ENCODE results near the gene B4GALT5.
A peak's percentile ranks its signal among the peaks of the same experiment; 100 is the strongest.

Gene B4GALT5

DNA sequence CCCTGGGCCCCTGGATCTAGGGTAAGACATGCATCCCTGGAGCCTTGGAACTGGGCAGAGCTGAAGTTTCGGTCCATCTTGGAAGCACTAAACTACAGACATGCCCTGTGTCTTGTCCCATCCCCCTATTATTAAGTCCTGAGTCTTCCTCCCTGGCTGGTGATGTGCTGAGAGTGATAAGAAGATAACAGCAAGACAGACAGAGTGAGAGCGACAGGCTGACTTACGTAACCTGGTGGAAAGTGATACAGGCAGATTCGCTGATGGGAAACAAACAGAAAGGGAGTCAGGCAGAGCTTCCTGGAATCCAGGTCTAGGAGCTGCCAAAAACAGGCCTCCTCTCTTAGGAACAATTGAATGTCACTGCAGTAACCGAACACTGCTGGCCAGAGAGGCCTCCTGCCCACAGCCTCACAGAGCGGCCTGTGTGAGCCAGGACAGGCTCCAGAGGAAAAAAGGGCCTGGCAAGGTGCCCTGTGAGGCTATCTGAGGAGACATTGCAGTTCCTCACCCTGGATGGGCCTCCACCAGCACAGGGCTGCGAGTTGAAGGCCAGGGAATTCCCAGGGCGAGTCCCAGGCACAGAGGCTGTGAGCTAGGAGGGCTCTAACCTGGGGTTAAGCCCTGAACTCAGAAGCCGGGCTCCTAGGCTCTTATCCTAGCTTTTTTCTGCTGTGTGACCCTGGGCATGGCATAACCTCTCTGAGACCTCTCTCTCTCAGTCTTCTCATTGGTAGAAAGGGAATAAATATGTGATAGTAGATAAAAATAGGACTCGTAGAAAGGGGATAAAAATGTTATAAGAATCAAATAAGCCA, 34.2 kb upstream of the B4GALT5 start:
- peak; percentile 86 for DNase-seq (ENCODE audit: low read depth)
- no peak overlapping the region for H3K4me3 ChIP-seq (ENCODE audit: low read length)
- TF ChIP-seq, protein P1, sequence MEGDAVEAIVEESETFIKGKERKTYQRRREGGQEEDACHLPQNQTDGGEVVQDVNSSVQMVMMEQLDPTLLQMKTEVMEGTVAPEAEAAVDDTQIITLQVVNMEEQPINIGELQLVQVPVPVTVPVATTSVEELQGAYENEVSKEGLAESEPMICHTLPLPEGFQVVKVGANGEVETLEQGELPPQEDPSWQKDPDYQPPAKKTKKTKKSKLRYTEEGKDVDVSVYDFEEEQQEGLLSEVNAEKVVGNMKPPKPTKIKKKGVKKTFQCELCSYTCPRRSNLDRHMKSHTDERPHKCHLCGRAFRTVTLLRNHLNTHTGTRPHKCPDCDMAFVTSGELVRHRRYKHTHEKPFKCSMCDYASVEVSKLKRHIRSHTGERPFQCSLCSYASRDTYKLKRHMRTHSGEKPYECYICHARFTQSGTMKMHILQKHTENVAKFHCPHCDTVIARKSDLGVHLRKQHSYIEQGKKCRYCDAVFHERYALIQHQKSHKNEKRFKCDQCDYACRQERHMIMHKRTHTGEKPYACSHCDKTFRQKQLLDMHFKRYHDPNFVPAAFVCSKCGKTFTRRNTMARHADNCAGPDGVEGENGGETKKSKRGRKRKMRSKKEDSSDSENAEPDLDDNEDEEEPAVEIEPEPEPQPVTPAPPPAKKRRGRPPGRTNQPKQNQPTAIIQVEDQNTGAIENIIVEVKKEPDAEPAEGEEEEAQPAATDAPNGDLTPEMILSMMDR (conservative IDR thresholded peaks at IDR 0.05; ENCODE audit: low read length): no peak

DNA sequence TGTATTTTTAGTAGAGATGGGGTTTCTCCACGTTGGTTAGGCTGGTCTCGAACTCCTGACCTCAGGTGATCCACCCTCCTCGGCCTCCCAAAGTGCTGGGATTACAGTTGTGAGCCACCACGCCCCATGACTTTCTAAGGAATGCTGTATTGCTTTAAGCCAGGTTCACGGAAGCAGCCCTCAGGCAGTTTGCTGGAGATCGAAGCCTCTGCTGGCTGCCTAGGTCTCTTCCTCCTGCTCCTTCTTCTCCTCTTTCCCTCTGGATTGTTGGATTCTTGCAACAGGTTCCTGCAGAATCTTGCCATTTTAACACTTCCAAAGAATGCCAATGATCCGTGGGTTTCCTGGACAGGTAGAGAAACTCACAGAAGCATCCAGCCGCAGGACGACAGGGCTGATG, 29.3 kb upstream of the B4GALT5 start:
- no peak overlapping the region for H3K4me3 ChIP-seq (ENCODE audit: low read length)
- TF ChIP-seq, protein P1 (conservative IDR thresholded peaks at IDR 0.05; ENCODE audit: low read length): no peak
- no peak for DNase-seq (ENCODE audit: low read depth)

DNA sequence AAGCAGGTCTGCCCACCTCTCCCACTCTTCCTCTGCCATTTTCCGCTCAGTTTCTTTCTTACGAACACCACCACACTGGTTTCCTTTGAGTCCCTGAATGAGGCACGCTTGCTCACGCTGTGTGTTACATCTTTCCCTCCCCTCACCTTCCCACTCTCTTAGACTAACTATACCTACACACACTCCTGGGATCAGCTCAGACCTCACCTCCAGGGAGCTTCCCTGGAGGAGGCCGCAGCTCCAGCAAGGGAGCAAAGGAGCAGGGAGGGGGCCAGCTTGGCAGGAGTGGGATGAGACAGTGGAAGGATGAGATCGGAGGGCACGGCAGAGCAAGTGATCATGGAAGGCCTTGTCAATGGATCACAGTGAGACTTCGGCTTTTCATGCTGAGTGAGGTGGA, 28.3 kb upstream of the B4GALT5 start:
- no peak for DNase-seq (ENCODE audit: low read depth)
- TF ChIP-seq, protein P1 (conservative IDR thresholded peaks at IDR 0.05; ENCODE audit: low read length): no peak

DNA sequence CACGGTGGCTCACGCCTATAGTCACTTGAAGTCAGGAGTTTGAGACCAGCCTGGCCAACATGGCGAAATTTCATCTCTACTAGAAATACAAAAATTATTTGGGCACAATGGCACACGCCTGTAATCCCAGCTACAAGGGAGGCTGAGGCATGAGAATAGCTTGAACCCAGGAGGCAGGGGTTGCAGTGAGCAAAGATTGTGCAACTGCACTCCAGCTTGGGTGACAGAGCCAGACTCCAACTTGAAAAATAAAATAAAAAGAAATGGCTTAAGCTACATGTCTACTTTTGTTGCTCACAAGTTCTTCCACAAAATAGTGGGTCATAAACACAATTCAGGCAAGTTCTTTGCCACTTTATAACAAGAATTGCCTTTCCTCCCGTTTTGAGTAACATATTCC, 27.1 kb upstream of the B4GALT5 start:
- H3K4me3 ChIP-seq (ENCODE audit: low read length): no peak overlapping the region
- TF ChIP-seq, protein P1 (conservative IDR thresholded peaks at IDR 0.05; ENCODE audit: low read length): no peak
- no peak for DNase-seq (ENCODE audit: low read depth)

More for the DNA sequence above, 28.3 kb upstream of the B4GALT5 start:
- H3K4me3 ChIP-seq (ENCODE audit: low read length): no peak overlapping the region

DNA sequence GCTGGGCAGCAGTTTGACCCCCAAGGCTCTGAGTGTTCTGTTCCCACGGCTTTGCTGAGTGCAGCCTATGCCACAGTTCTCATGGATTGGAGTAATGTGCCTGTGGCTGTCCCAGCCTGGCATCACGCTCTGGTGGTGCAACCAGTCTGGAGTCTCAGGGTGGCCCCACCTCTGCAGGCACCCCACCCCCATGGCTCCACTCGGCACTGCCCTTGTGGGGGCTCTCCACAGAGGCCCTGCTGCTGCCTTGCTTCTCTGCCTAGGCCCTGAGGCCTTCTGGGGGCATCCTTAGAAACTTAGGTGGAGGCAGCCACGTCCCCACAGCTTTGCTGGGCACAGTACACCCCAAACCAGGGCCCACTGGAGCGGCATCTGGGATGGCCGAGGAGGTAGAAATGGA, 25.4 kb upstream of the B4GALT5 start:
- H3K4me3 ChIP-seq (ENCODE audit: low read length): no peak overlapping the region
- TF ChIP-seq, protein P1 (conservative IDR thresholded peaks at IDR 0.05; ENCODE audit: low read length): no peak
- DNase-seq (ENCODE audit: low read depth): no peak

DNA sequence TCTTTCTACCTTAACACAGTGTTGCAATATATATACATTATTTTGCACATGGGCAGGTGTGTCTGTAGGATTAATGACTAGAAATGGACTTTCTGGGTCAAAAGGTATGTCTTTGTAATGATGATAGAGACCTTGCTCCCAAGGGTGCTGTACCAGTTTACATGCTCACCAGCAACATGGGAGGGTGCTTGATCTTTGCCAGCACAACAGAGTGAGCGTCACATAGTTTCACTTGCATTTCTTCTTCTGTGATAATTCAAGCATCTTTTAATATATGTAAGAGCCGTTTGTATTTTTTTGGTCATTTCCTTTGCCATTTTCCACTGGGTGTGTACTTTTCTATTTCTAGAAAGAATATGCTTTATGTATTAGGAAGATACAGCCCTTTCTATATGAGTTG, 23.6 kb upstream of the B4GALT5 start:
- H3K4me3 ChIP-seq (ENCODE audit: low read length): no peak overlapping the region
- TF ChIP-seq, protein P1 (conservative IDR thresholded peaks at IDR 0.05; ENCODE audit: low read length): no peak
- no peak for DNase-seq (ENCODE audit: low read depth)

DNA sequence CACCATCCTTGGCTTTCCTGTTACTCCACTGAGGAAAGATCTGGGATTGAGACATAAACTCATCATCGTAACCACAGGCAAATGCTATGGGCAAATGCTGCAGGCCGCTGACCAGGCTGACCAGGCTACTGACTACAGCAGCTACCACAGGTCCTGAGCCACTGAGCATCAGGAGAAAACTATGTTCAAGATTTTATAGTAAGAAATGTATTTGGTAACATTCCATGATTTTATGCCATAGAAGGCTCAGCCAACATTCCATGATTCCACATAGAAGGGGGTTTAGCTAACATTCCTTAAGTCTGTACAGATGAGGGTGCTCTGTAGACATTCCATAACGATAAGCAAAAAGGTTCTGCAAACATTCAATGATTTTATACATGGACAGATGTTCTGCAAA, 16.1 kb upstream of the B4GALT5 start:
- peak; percentile 96 for DNase-seq (ENCODE audit: low read depth)
- H3K4me3 ChIP-seq (ENCODE audit: low read length): no peak overlapping the region
- TF ChIP-seq, protein P1 (conservative IDR thresholded peaks at IDR 0.05; ENCODE audit: low read length): no peak

Data from AG10803 (cell line).